SIG-M5 treated with dmso at 0.1 percent for 504 hours (cell line): ENCODE measurements around the gene STK4.

ENCODE experiments used
- DNase-seq: peaks from one replicate; lab custom pipeline; 2025; ENCODE audit not compliant: unreplicated experiment; lab: John Stamatoyannopoulos, UW

STK4 gene

DNA sequence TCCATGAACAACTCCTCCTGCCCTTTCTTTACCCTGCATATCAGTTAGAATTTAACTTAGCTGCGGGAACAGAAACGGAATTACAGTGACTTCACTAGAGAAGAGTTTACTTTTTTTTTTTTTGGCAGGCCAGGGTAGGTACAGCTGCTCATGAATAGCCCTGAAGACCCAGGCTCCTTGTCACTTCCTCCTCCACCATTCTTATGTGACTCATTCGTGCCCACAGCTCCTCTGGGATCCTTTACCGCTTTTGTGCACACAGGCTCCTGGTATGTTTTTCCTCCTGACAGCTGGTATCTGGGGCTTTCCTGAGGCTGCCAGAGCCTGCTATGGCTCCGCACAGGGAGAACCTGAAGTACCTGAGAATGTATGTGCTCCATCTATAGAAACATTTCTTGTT, 138.5 kb downstream of the STK4 start:
- peak; percentile 33 for DNase-seq

DNA sequence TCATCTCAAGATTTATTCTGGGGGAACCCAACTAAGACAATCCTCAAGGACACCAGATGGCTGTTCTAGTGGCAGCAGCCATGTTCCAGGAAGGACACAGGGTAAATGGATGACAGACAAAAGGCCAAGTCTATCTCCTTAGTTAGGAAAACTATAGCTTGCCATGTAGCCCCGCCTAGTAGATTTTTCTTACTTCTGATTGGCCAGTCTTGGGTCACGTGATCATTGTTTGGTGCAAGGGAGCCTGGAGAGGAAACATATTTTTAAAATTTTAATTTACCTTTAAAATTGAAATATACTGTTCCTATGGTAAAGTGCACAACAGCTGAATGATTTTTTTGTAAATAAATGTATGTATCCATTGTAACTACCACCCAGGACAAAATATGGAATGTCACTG, 139.0 kb downstream of the STK4 start:
- DNase-seq = no peak

DNA sequence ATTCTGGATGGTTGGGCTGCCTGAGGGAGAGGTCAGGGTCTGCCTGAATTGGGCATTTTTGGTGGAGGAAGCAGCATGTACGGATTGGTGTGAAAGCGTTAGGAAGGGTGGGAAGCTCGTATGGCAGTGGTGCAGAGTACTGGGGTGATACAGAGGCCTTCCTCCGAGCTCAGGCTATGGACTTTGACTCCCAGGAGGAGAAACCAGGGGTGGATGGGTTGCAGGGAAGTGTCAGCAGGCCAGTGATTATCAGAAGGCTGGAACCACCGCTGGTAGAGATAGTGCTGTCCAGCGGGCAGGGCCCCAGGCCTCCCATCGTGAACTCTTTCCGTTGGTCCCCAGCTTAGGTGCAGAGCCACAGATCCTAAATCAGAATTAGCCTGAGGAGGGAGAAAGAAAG, 143.3 kb downstream of the STK4 start:
- DNase-seq = no peak

GRCh38 chr20:45110301-45110700, 144.0 kb downstream of the STK4 start:
- no peak for DNase-seq

- DNase-seq = no peak
Observed at GRCh38 chr20:45111285-45111684, 145.0 kb downstream of the STK4 start.

- DNase-seq = peak; percentile 22
Observed at GRCh38 chr20:45111799-45112471, 145.6 kb downstream of the STK4 start.

GRCh38 chr20:45112754-45113153, 146.4 kb downstream of the STK4 start:
- DNase-seq = no peak

- no peak for DNase-seq
Observed at GRCh38 chr20:45113865-45114264, 147.6 kb downstream of the STK4 start.

DNA sequence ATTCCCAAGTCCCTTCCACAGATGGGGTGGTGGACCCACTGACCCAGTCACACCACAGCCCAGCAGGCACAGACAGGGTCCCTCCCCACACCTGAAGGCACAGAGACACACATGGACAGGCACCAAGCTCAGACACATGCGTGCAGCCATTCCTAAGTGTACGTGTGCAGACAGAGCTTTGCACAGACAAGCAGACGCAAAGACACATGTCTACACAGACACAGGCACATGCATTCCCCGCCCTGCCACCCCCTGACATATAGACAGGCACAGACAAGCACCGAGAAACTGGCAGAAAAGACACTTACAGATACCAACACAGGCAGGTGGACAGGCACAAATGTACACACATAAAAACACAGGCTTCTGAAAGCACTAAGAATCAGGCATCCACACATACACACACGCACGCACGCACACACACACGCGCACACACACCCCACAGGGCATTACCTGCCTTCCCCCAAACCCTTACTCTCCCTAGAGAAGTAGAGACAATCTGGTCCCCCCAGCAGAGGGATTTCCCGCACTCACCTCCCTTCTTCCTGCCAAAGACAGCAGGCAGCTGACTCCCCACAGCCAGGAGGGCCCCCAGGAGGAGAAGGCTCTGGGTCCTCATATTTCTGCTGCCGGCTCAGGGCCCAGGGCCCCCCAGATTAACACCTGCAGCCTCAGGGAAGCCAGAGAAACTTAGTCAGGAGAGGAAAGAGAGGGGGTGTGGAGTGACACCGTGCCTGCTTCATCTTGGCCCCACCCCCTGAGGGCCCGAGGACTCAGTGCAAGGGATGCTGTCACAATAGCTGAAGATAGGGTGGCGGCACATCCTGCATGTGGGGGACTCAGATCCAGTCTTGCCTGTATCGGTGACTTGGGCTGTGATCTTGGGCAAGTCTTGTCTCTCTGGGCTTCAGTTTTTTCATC, 148.4 kb downstream of the STK4 start, which contains the start of gene WFDC5:
Gene WFDC5, minus strand, starts transcription at position 710 of the 921 bp plus-strand sequence. Its CDS starts 91 bp downstream, at position 619.
- no peak for DNase-seq

- no peak for DNase-seq
Observed at GRCh38 chr20:45115386-45115774, 149.1 kb downstream of the STK4 start.

- DNase-seq = no peak
Observed at GRCh38 chr20:45115829-45116228, 149.5 kb downstream of the STK4 start.

DNA sequence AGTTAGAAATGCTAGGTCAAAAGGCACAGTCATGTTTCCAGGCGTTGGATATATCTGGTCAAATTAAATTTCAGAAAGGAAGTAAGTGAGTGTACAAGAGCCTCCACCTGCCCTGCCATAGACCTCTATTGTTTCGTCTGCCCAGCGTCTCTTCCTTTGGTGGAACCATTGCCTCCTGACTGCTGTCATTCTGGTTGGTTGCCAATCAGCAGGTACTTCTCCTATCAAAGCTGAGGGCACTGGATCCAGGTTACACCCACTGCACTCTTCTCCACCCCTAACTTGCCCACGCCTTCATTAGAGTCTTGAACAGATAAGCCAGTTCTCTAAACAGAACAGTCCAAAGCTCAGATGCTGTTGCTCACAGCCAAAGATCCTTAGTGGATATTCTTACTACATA, 151.3 kb downstream of the STK4 start:
- DNase-seq = no peak

- DNase-seq = no peak
Observed at GRCh38 chr20:45118028-45118427, 151.7 kb downstream of the STK4 start.

GRCh38 chr20:45119556-45120266, 153.4 kb downstream of the STK4 start:
- no peak for DNase-seq

DNA sequence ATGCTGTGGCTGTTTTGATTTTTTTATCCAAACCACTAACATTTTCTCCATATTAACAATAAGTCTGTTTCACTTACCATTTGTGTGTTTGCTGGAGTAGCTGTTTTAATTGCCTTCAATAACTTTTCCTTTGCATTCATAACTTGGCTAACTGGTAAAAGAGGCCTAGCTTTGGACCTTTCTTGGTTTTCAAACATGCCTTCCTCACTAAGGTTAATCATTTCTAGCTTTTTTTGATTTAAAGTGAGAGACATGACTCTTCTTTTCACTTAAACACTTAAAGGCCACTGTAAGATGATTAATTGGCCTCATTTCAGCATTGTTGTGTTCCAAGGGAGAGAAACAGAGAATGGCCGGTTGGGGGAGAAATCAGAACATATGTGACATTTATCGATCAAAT, 155.1 kb downstream of the STK4 start:
- no peak for DNase-seq

DNA sequence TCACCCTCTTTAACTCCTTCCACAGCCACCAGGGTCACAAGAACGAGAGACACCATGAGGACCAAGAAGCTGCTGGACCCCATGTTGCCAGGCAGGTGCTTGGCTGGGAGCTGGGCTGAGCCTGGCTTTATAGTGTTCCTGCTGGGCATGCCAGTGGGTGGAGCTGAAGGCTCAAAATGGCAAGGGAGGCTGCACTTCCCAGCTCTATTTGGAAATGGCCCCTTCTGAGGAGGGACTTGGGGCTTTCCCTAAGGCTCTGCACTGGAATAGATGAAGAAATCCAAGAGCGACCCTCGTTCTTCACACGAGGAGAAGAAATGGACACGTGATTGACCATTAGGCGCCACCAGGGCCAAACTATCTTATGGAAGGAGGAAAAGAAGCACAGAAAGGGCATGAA, 158.1 kb downstream of the STK4 start, which contains the start of gene WFDC12:
Gene WFDC12, minus strand, starts transcription at position 101 of the 400 bp plus-strand sequence. Its CDS starts 18 bp downstream, at position 83.
- DNase-seq = no peak

DNA sequence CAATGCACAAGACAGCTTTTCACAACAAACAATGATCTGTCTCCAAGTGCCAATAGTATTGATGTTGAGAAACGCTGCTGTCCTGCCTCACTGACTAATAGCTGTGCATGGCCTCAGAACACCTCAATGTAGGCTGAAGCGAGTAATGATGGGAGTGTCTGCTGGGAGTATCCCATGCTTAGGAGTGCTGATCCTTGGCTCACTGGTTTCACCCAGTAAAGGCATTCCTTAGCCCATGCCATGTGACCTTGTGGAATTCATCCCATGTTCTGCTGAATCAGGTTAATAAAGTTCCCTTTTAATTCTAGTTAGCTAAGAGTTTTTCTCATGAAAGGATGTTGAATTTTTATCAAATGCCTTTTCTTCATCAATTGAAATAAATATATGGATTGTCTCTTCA, 161.8 kb downstream of the STK4 start:
- DNase-seq = no peak
